HEK293 (cell line): ENCODE results near the gene PAX3.

Experiments
- BCL11A ChIP-seq: fragments of 450-650 bp; formaldehyde crosslinking; IDR thresholded peaks from 2 replicates; pipeline ENCODE4 v1.5.1; 2016; ENCODE audit warnings: low read depth, missing biosample characterization, missing genetic modification characterization
- GFI1B ChIP-seq: fragments of 450-650 bp; formaldehyde crosslinking; IDR thresholded peaks from 2 replicates; pipeline ENCODE4 v1.5.1; 2016; ENCODE audit warnings: missing biosample characterization, missing genetic modification characterization
- HIC1 ChIP-seq: fragments of 450-650 bp; formaldehyde crosslinking; IDR thresholded peaks from 2 replicates; pipeline ENCODE4 v1.5.1; 2016; ENCODE audit warnings: missing biosample characterization, missing genetic modification characterization
- KLF10 ChIP-seq: fragments of 450-650 bp; IDR thresholded peaks from 2 replicates; pipeline ENCODE4 v1.5.1; 2018; ENCODE audit warnings: missing biosample characterization, mild to moderate bottlenecking, missing genetic modification characterization
- MYNN ChIP-seq: fragments of 450-650 bp; formaldehyde crosslinking; IDR thresholded peaks from 2 replicates; pipeline ENCODE4 v1.5.1; 2016; ENCODE audit warnings: missing biosample characterization, missing genetic modification characterization, borderline replicate concordance
- OSR2 ChIP-seq: fragments of 450-650 bp; formaldehyde crosslinking; IDR thresholded peaks from 2 replicates; pipeline ENCODE4 v1.5.1; 2016; ENCODE audit warnings: missing biosample characterization, missing genetic modification characterization
- PRDM6 ChIP-seq: fragments of 450-650 bp; formaldehyde crosslinking; IDR thresholded peaks from 2 replicates; pipeline ENCODE4 v1.5.1; 2017; ENCODE audit warnings: missing biosample characterization, missing genetic modification characterization
- RBAK ChIP-seq: fragments of 450-650 bp; formaldehyde crosslinking; IDR thresholded peaks from 2 replicates; pipeline ENCODE4 v1.5.1; 2016; ENCODE audit warnings: missing biosample characterization, missing genetic modification characterization
- SALL2 ChIP-seq: fragments of 450-650 bp; formaldehyde crosslinking; IDR thresholded peaks from 2 replicates; pipeline ENCODE4 v1.5.0; 2017; ENCODE audit warnings: missing biosample characterization, mild to moderate bottlenecking, missing genetic modification characterization, borderline replicate concordance
- SCRT1 ChIP-seq: fragments of 450-650 bp; formaldehyde crosslinking; IDR thresholded peaks from 2 replicates; pipeline ENCODE4 v1.5.1; 2016; ENCODE audit warnings: missing biosample characterization, missing genetic modification characterization, borderline replicate concordance
- SETDB1 ChIP-seq: IDR thresholded peaks from one replicate; pipeline ENCODE4 v1.6.1; 2017; ENCODE audit warnings: mild to moderate bottlenecking, low read length, moderate library complexity, mixed read lengths; ENCODE audit not compliant: insufficient read length
- SP2 ChIP-seq: fragments of 450-650 bp; formaldehyde crosslinking; IDR thresholded peaks from 2 replicates; pipeline ENCODE4 v1.5.1; 2016; ENCODE audit warnings: missing biosample characterization, missing genetic modification characterization
- ZBTB1 ChIP-seq: fragments of 450-650 bp; formaldehyde crosslinking; IDR thresholded peaks from 2 replicates; pipeline ENCODE4 v1.5.1; 2016; ENCODE audit warnings: missing biosample characterization, missing genetic modification characterization
- ZFP37 ChIP-seq: fragments of 450-650 bp; formaldehyde crosslinking; IDR thresholded peaks from 2 replicates; pipeline ENCODE4 v1.5.1; 2016; ENCODE audit warnings: missing biosample characterization, missing genetic modification characterization
- ZNF121 ChIP-seq: fragments of 450-650 bp; formaldehyde crosslinking; IDR thresholded peaks from 2 replicates; pipeline ENCODE4 v1.5.1; 2016; ENCODE audit warnings: missing biosample characterization, missing genetic modification characterization
- ZNF157 ChIP-seq: fragments of 450-650 bp; formaldehyde crosslinking; IDR thresholded peaks from 2 replicates; pipeline ENCODE4 v1.5.1; 2016; ENCODE audit warnings: missing biosample characterization, missing genetic modification characterization
- ZNF292 ChIP-seq: fragments of 450-650 bp; formaldehyde crosslinking; IDR thresholded peaks from 2 replicates; pipeline ENCODE4 v1.5.1; 2016; ENCODE audit warnings: low read depth, missing biosample characterization, missing genetic modification characterization, borderline replicate concordance
- ZNF302 ChIP-seq: fragments of 450-650 bp; formaldehyde crosslinking; IDR thresholded peaks from 2 replicates; pipeline ENCODE4 v1.5.1; 2016; ENCODE audit warnings: missing biosample characterization, missing genetic modification characterization, low read depth
- ZNF311 ChIP-seq: fragments of 450-650 bp; formaldehyde crosslinking; IDR thresholded peaks from 2 replicates; pipeline ENCODE4 v1.5.1; 2017; ENCODE audit warnings: missing biosample characterization, missing genetic modification characterization, borderline replicate concordance
- ZNF391 ChIP-seq: fragments of 450-650 bp; formaldehyde crosslinking; IDR thresholded peaks from 2 replicates; pipeline ENCODE4 v1.5.1; 2016; ENCODE audit warnings: low read depth, missing biosample characterization, missing genetic modification characterization, borderline replicate concordance
- ZNF404 ChIP-seq: fragments of 450-650 bp; formaldehyde crosslinking; IDR thresholded peaks from 2 replicates; pipeline ENCODE4 v1.5.1; 2017; ENCODE audit warnings: missing biosample characterization, missing genetic modification characterization
- ZNF48 ChIP-seq: fragments of 450-650 bp; formaldehyde crosslinking; IDR thresholded peaks from 2 replicates; pipeline ENCODE4 v1.5.1; 2016; ENCODE audit warnings: missing biosample characterization, missing genetic modification characterization
- ZNF610 ChIP-seq: fragments of 450-650 bp; formaldehyde crosslinking; IDR thresholded peaks from 2 replicates; pipeline ENCODE4 v1.5.1; 2016; ENCODE audit warnings: missing biosample characterization, missing genetic modification characterization, borderline replicate concordance
- ZNF623 ChIP-seq: fragments of 450-650 bp; formaldehyde crosslinking; IDR thresholded peaks from 2 replicates; pipeline ENCODE4 v1.5.1; 2016; ENCODE audit warnings: missing biosample characterization, missing genetic modification characterization
- ZNF626 ChIP-seq: fragments of 450-650 bp; sonication (Bioruptor Pico); formaldehyde crosslinking; IDR thresholded peaks from 2 replicates; pipeline ENCODE4 v1.5.1; 2018; ENCODE audit warnings: missing biosample characterization, missing genetic modification characterization, inconsistent platforms
- ZNF645 ChIP-seq: fragments of 450-650 bp; formaldehyde crosslinking; IDR thresholded peaks from 2 replicates; pipeline ENCODE4; 2016; ENCODE audit warnings: missing biosample characterization, missing genetic modification characterization
- ZNF664 ChIP-seq: fragments of 450-650 bp; formaldehyde crosslinking; IDR thresholded peaks from 2 replicates; pipeline ENCODE4 v1.5.1; 2016; ENCODE audit warnings: missing biosample characterization, missing genetic modification characterization
- ZNF692 ChIP-seq: fragments of 450-650 bp; formaldehyde crosslinking; IDR thresholded peaks from 2 replicates; pipeline ENCODE4 v1.5.1; 2016; ENCODE audit warnings: missing biosample characterization, missing genetic modification characterization
- ZNF701 ChIP-seq: fragments of 450-650 bp; formaldehyde crosslinking; IDR thresholded peaks from 2 replicates; pipeline ENCODE4 v1.5.1; 2016; ENCODE audit warnings: missing biosample characterization, missing genetic modification characterization
- ZNF704 ChIP-seq: fragments of 450-650 bp; formaldehyde crosslinking; IDR thresholded peaks from 2 replicates; pipeline ENCODE4 v1.5.1; 2016; ENCODE audit warnings: missing biosample characterization, missing genetic modification characterization
- ZNF707 ChIP-seq: fragments of 450-650 bp; formaldehyde crosslinking; IDR thresholded peaks from 2 replicates; pipeline ENCODE4 v1.5.1; 2016; ENCODE audit warnings: missing biosample characterization, missing genetic modification characterization
- ZNF747 ChIP-seq: fragments of 450-650 bp; formaldehyde crosslinking; IDR thresholded peaks from 2 replicates; pipeline ENCODE4 v1.5.1; 2016; ENCODE audit warnings: missing biosample characterization, missing genetic modification characterization
- ZSCAN16 ChIP-seq: fragments of 450-650 bp; formaldehyde crosslinking; IDR thresholded peaks from 2 replicates; pipeline ENCODE4 v1.5.1; 2016; ENCODE audit warnings: missing biosample characterization, missing genetic modification characterization
- ZSCAN18 ChIP-seq: fragments of 450-650 bp; formaldehyde crosslinking; IDR thresholded peaks from 2 replicates; pipeline ENCODE4 v1.5.1; 2016; ENCODE audit warnings: missing biosample characterization, missing genetic modification characterization

Gene PAX3

GRCh38 chr2:222176890-222177289, 121.9 kb downstream of the PAX3 start (continued):
- no peak for TF ChIP-seq BCL11A (tag by site-specific recombination)
- no peak for TF ChIP-seq ZNF157 (tag by site-specific recombination)
- TF ChIP-seq ZNF747 (tag by site-specific recombination), result no peak
- peak; percentile 94 for TF ChIP-seq OSR2
- TF ChIP-seq SCRT1 (tag by site-specific recombination), result no peak
- TF ChIP-seq SETDB1, result no peak
- no peak for TF ChIP-seq MYNN (tag by site-specific recombination)
- TF ChIP-seq ZNF645 (tag by site-specific recombination), result no peak
- no peak for TF ChIP-seq SALL2
- no peak for TF ChIP-seq ZNF707
- TF ChIP-seq ZBTB1, result no peak
- TF ChIP-seq SP2, result no peak
- no peak for TF ChIP-seq ZNF704
- TF ChIP-seq ZNF302 (tag by site-specific recombination), result no peak
- TF ChIP-seq RBAK (tag by site-specific recombination), result no peak
- no peak for TF ChIP-seq ZSCAN18 (tag by site-specific recombination)
- 0 out of 2 replicates have a peak, but pooled peaks have one; percentile 25 for TF ChIP-seq ZNF610 (tag by site-specific recombination)
- TF ChIP-seq ZNF626 (tag by site-specific recombination), result no peak
- no peak for TF ChIP-seq ZNF664 (tag by site-specific recombination)
- TF ChIP-seq ZNF623 (tag by site-specific recombination), result no peak
- no peak for TF ChIP-seq ZNF404
- TF ChIP-seq ZNF121, result no peak
- no peak for TF ChIP-seq KLF10 (tag by site-specific recombination)
- TF ChIP-seq PRDM6, result no peak
- TF ChIP-seq ZNF48 (tag by site-specific recombination), result no peak
- TF ChIP-seq GFI1B (tag by site-specific recombination), result peak; percentile 18; the same call in 1 of the 2 replicates
- TF ChIP-seq ZNF391 (tag by site-specific recombination), result no peak
- no peak for TF ChIP-seq ZFP37 (tag by site-specific recombination)
- TF ChIP-seq HIC1 (tag by site-specific recombination), result no peak
- no peak for TF ChIP-seq ZNF701
- no peak for TF ChIP-seq ZNF292
- TF ChIP-seq ZNF692 (tag by site-specific recombination), result no peak
- no peak for TF ChIP-seq ZNF311 (tag by site-specific recombination)
- no peak for TF ChIP-seq ZSCAN16 (tag by site-specific recombination)
